H1 (cell line): Measurements from ENCODE around the gene DPYSL4. TPM values are rescaled to one million over a fixed set of nuclear protein-coding genes. Genes with fewer than 3 reads are reported as not detected.

Experiments
- CTCF ChIA-PET: fragments of 300-600 bp; sonication (Branson Sonifier 250); formaldehyde crosslinking; loops from one replicate; lab custom pipeline; 2021; ENCODE audit not compliant: partially characterized antibody; lab: Charles Lee
- POLR2A ChIA-PET: fragments of 300-600 bp; sonication (Branson Sonifier 250); formaldehyde crosslinking; loops from one replicate; lab custom pipeline; 2021; ENCODE audit warnings: inconsistent platforms; ENCODE audit not compliant: partially characterized antibody; lab: Charles Lee
- DNase-seq, 2 experiments: peaks; one replicate each; pipeline versions ENCODE4 v3.0.0 to v3.0.0-alpha.2; 2010 to 2022; ENCODE audit warnings: low spot score in 2 of 2, low read depth in 1 of 2, mixed read lengths in 1 of 2
- FAIRE-seq: peaks from 2 replicates; lab custom pipeline; 2011; peaks lifted over from hg19 to GRCh38; lab: Jason Lieb, UNC
- H2AFZ ChIP-seq: 2 replicates; pipeline ENCODE4 v1.8.1; 2012; ENCODE audit warnings: low read length, inconsistent platforms
- H2AK5ac ChIP-seq: 2 replicates; pipeline ENCODE4 v1.6.1; 2013; ENCODE audit warnings: low read depth, low read length
- H2BK120ac ChIP-seq: replicated peaks from 2 replicates; pipeline ENCODE3; 2013; ENCODE audit warnings: low read depth, low read length, inconsistent platforms
- H2BK12ac ChIP-seq: 2 replicates; pipeline ENCODE4 v1.6.1; 2013; ENCODE audit warnings: low read depth, low read length
- H2BK15ac ChIP-seq: 2 replicates; pipeline ENCODE4 v1.6.1; 2013; ENCODE audit warnings: low read length
- H2BK20ac ChIP-seq: 2 replicates; pipeline ENCODE4 v1.6.1; 2013; ENCODE audit warnings: low read length
- H2BK5ac ChIP-seq: 2 replicates; pipeline ENCODE4 v1.6.1; 2013; ENCODE audit warnings: low read depth, low read length
- H3K14ac ChIP-seq: 2 replicates; pipeline ENCODE4 v1.6.1; 2013; ENCODE audit warnings: inconsistent platforms; ENCODE audit not compliant: insufficient read length
- H3K18ac ChIP-seq: 2 replicates; pipeline ENCODE4 v1.6.1; 2013; ENCODE audit warnings: low read length; ENCODE audit errors: extremely low read depth
- H3K23ac ChIP-seq: 2 replicates; pipeline ENCODE4 v1.6.1; 2013; ENCODE audit warnings: inconsistent platforms; ENCODE audit not compliant: insufficient read length
- H3K23me2 ChIP-seq: 2 replicates; pipeline ENCODE4 v1.6.1; 2013; ENCODE audit warnings: low read depth, low read length
- H3K27ac ChIP-seq: 2 replicates; pipeline ENCODE4 v1.6.1; 2011; ENCODE audit warnings: low read depth, low read length, inconsistent platforms
- H3K27me3 ChIP-seq, 4 experiments: replicated peaks in 1 of 4; 1 replicate in 1 of 4; 2 replicates in 3 of 4; pipeline versions ENCODE4 v1.6.1 to v1.8.1; 2011 to 2013; ENCODE audit warnings: low read length in 3 of 4, mild to moderate bottlenecking in 3 of 4, inconsistent platforms in 2 of 4, mixed read lengths in 2 of 4, moderate library complexity in 1 of 4; ENCODE audit not compliant: control insufficient read depth in 3 of 4, insufficient read depth in 3 of 4; ENCODE audit errors: extremely low read depth in 1 of 4
- H3K36me3 ChIP-seq, 4 experiments: 2 replicates each; pipeline versions ENCODE4 v1.6.1 to v1.8.1; 2011 to 2013; ENCODE audit warnings: mild to moderate bottlenecking in 4 of 4, low read length in 3 of 4, moderate library complexity in 2 of 4, control low read depth in 1 of 4, inconsistent platforms in 1 of 4; ENCODE audit not compliant: insufficient read depth in 4 of 4, control insufficient read depth in 2 of 4
- H3K4ac ChIP-seq: replicated peaks from 2 replicates; pipeline ENCODE3; 2013; ENCODE audit warnings: low read length, low read depth, mixed read lengths, inconsistent platforms; ENCODE audit not compliant: insufficient read length
- H3K4me1 ChIP-seq, 4 experiments: replicated peaks in 1 of 4; 1 replicate in 1 of 4; 2 replicates in 3 of 4; pipeline versions ENCODE4 v1.6.1 to v1.8.1; 2011 to 2013; ENCODE audit warnings: low read length in 3 of 4, inconsistent platforms in 2 of 4, mixed read lengths in 1 of 4; ENCODE audit not compliant: insufficient read depth in 4 of 4, control insufficient read depth in 3 of 4
- H3K4me2 ChIP-seq, 2 experiments: 2 replicates each; pipeline versions ENCODE4 v1.6.1 to v1.8.1; 2011 to 2013; ENCODE audit warnings: low read depth in 2 of 2, low read length in 2 of 2, control low read depth in 1 of 2, inconsistent platforms in 1 of 2, mild to moderate bottlenecking in 1 of 2; ENCODE audit not compliant: insufficient read depth in 1 of 2
- H3K4me3 ChIP-seq, 4 experiments: fragments of 200-600, 300-600 bp in 1 of 4; sonication (generic), shearing (Covaris generic), sonication (Bioruptor Twin) in 1 of 4; 2 replicates each; pipeline versions ENCODE4 v1.5.1 to v1.8.1; 2011 to 2016; ENCODE audit warnings: low read length in 4 of 4, low read depth in 3 of 4, control low read depth in 2 of 4, inconsistent platforms in 2 of 4, mild to moderate bottlenecking in 2 of 4, mixed read lengths in 1 of 4, moderate library complexity in 1 of 4; ENCODE audit not compliant: insufficient read depth in 2 of 4; ENCODE audit errors: extremely low read depth in 1 of 4
- H3K56ac ChIP-seq: replicated peaks from 2 replicates; pipeline ENCODE3; 2013; ENCODE audit warnings: low read depth, mild to moderate bottlenecking, mixed read lengths, low read length, inconsistent platforms; ENCODE audit not compliant: insufficient read length
- H3K79me1 ChIP-seq: 2 replicates; pipeline ENCODE4 v1.6.1; 2013; ENCODE audit warnings: low read depth, low read length, control low read depth
- H3K79me2 ChIP-seq, 2 experiments: 2 replicates each; pipeline versions ENCODE4 v1.6.1 to v1.8.1; 2012 to 2013; ENCODE audit warnings: low read length in 2 of 2, mild to moderate bottlenecking in 2 of 2, inconsistent platforms in 1 of 2; ENCODE audit not compliant: insufficient read depth in 2 of 2, control insufficient read depth in 1 of 2
- H3K9ac ChIP-seq, 4 experiments: replicated peaks in 1 of 4; 1 replicate in 1 of 4; 2 replicates in 3 of 4; pipeline versions ENCODE4 v1.6.1 to v1.8.1; 2011 to 2013; ENCODE audit warnings: low read depth in 3 of 4, low read length in 3 of 4, control low read depth in 2 of 4, mild to moderate bottlenecking in 2 of 4, moderate library complexity in 2 of 4, inconsistent platforms in 1 of 4; ENCODE audit errors: extremely low read depth in 1 of 4
- H3K9me3 ChIP-seq, 2 experiments: 2 replicates each; pipeline versions ENCODE4 v1.6.1 to v1.8.1; 2012 to 2013; ENCODE audit warnings: mild to moderate bottlenecking in 2 of 2, moderate library complexity in 2 of 2, control low read depth in 1 of 2, inconsistent platforms in 1 of 2, low read depth in 1 of 2, low read length in 1 of 2, mixed read lengths in 1 of 2; ENCODE audit not compliant: insufficient read depth in 2 of 2
- H4K20me1 ChIP-seq, 2 experiments: replicated peaks in 1 of 2; 2 replicates each; pipeline versions ENCODE3 to v1.8.1; 2011 to 2013; ENCODE audit warnings: inconsistent platforms in 2 of 2, low read length in 2 of 2, mild to moderate bottlenecking in 1 of 2; ENCODE audit not compliant: insufficient read depth in 2 of 2, control insufficient read depth in 1 of 2
- H4K5ac ChIP-seq: 2 replicates; pipeline ENCODE4 v1.6.1; 2013; ENCODE audit warnings: low read length, low read depth, mixed read lengths, inconsistent platforms; ENCODE audit not compliant: insufficient read length
- H4K8ac ChIP-seq: 2 replicates; pipeline ENCODE4 v1.8.0; 2013; ENCODE audit warnings: mild to moderate bottlenecking, moderate library complexity, low read length, inconsistent platforms; ENCODE audit not compliant: insufficient read depth; ENCODE audit errors: extremely low read depth
- H4K91ac ChIP-seq: replicated peaks from 2 replicates; pipeline ENCODE3; 2013; ENCODE audit warnings: low read length, mixed read lengths, inconsistent platforms; ENCODE audit not compliant: insufficient read length
- EZH2 ChIP-seq: fragments of 200-600 bp; sonication (generic); IDR thresholded peaks from 2 replicates; pipeline ENCODE4 v1.7.1; 2012; ENCODE audit warnings: low read depth, mild to moderate bottlenecking, moderate library complexity, low read length, inconsistent platforms; ENCODE audit not compliant: severe bottlenecking
- HDAC2 ChIP-seq, 2 experiments: fragments of 300-600 bp in 1 of 2; sonication (generic) in 1 of 2; IDR thresholded peaks; 2 replicates each; pipeline ENCODE4 v1.6.1; 2011 to 2012; ENCODE audit warnings: low read depth in 2 of 2, low read length in 2 of 2, mild to moderate bottlenecking in 2 of 2, moderate library complexity in 2 of 2, borderline replicate concordance in 1 of 2, inconsistent platforms in 1 of 2
- POLR2A ChIP-seq, 2 experiments: IDR thresholded peaks; 1 replicate in 1 of 2; 2 replicates in 1 of 2; pipeline ENCODE4 v1.6.1; 2011; ENCODE audit warnings: low read depth in 2 of 2, low read length in 2 of 2, mild to moderate bottlenecking in 2 of 2; ENCODE audit errors: control extremely low read depth in 1 of 2
- SP1 ChIP-seq: IDR thresholded peaks from 2 replicates; pipeline ENCODE4 v1.6.1; 2011; ENCODE audit warnings: low read depth, low read length
- TAF7 ChIP-seq: optimal IDR thresholded peaks from 2 replicates; pipeline ENCODE3; 2011; ENCODE audit warnings: low read depth, mild to moderate bottlenecking, inconsistent platforms, low read length, moderate library complexity, borderline replicate concordance
- TBP ChIP-seq: IDR thresholded peaks from 2 replicates; pipeline ENCODE4 v1.6.1; 2011; ENCODE audit warnings: low read depth, low read length, improper control_type of control experiment
- TCF12 ChIP-seq: IDR thresholded peaks from 2 replicates; pipeline ENCODE4 v1.6.1; 2011; ENCODE audit warnings: low read depth, mild to moderate bottlenecking, low read length
- ZNF274 ChIP-seq: IDR thresholded peaks from 2 replicates; pipeline ENCODE4 v1.7.0; 2012; ENCODE audit warnings: low read length, borderline replicate concordance; ENCODE audit errors: extremely low read depth
- whole genome bisulfite sequencing, 2 experiments: shearing (Covaris generic) in 1 of 2; methylation state at CpG; one replicate each; pipeline versions ENCODE4 v1.1.6 to v1.1.7; 2013 to 2015; ENCODE audit warnings: low lambda C conversion rate in 2 of 2, mixed read lengths in 2 of 2, inconsistent platforms in 1 of 2, low coverage in 1 of 2, missing lambda C conversion rate in 1 of 2; ENCODE audit not compliant: insufficient replicate concordance in 2 of 2, insufficient coverage in 1 of 2, insufficient read length in 1 of 2; ENCODE audit errors: extremely low coverage in 1 of 2, missing lambda C conversion rate in 1 of 2; 5-methylcytosine and 5-hydroxymethylcytosine counted together
- polyA plus RNA-seq, 7 experiments: library from polyadenylated mRNA; depleted of rRNA in 3 of 7; stranded (reverse) in 5 of 7; unstranded in 2 of 7; fragments of >200 nt in 5 of 7; fragments of 200-250 nt in 2 of 7; gene quantifications; 1 replicate in 5 of 7; 2 replicates in 1 of 7; 4 replicates in 1 of 7; pipeline versions ENCODE4 v1.2.1 to v1.2.3, GENCODE V29; 2011 to 2013; ENCODE audit warnings: missing spikeins in 2 of 7, mixed read lengths in 2 of 7
- total RNA-seq: library from RNA; stranded (reverse); fragmentation: NEBNext Ultra II Directional; extraction: Animal tissue kit (Norgen Biotek cat#: 25700); gene quantifications from 2 replicates; pipeline ENCODE4 v1.2.1, GENCODE V29; 2021

DPYSL4 gene
- total and polyA plus RNA-seq, 2 of the 8 experiments (the other 6 are each of a cell fraction or from before 2014, with no cell fraction given): 12.9 to 15.2 TPM

- Histone ChIP-seq H3K79me1 (no peaks in the 10 kb centered on the region), H4K91ac (no peak overlapping the region), H3K27ac (no peak overlapping the region), H3K23ac (no peak overlapping the region), H3K18ac (no peak overlapping the region), H3K4me1 (peaks cover 0 to 3% (median 2%) of the 10 kb centered on the region in 4 experiments; a peak in 4 of 7 replicates), H4K20me1 (no peaks in the 10 kb centered on the region), H2BK15ac (no peak overlapping the region), H3K4ac (no peak overlapping the region), H3K9ac (no peak overlapping the region), H3K9me3 (no peaks in the 10 kb centered on the region), H3K4me3 (no peak overlapping the region), H3K27me3 (no peaks in the 10 kb centered on the region; a peak in 1 of 7 replicates), H3K56ac (no peak overlapping the region), H2AK5ac (no peak overlapping the region), H2BK5ac (no peak overlapping the region), H3K23me2 (no peaks in the 10 kb centered on the region), H2AFZ (no peak overlapping the region), H3K14ac (no peak overlapping the region), H3K4me2 (no peak overlapping the region), H2BK20ac (no peak overlapping the region), H3K36me3 (no peaks in the 10 kb centered on the region), H3K79me2 (no peaks in the 10 kb centered on the region), H4K8ac (no peak overlapping the region), H2BK12ac (no peak overlapping the region), H2BK120ac (no peak overlapping the region), H4K5ac (no peak overlapping the region)
- FAIRE-seq (no peak), DNase-seq (no peak)
- no peak for TF ChIP-seq HDAC2 (IDR thresholded peaks at IDR 0.05; ENCODE audit: borderline replicate concordance in 1 of 2, low read depth in 2 of 2, low read length in 2 of 2)
- TF ChIP-seq ZNF274: no peak
- no peak for TF ChIP-seq TAF7
- TF ChIP-seq SP1: no peak
- TF ChIP-seq TBP: no peak
- no peak for TF ChIP-seq TCF12
- no peak for TF ChIP-seq POLR2A (IDR thresholded peaks at IDR 0.05; ENCODE audit: control extremely low read depth in 1 of 2, low read depth in 2 of 2, low read length in 2 of 2)
- no peak for TF ChIP-seq EZH2
- POLR2A ChIA-PET: no interaction called here
- 83% methylated on average over 9 of the region's 9 CpGs; no CpG with 5 or more reads in 1 of the 2 experiments for WGBS, 2 experiments
- CTCF ChIA-PET: interaction anchor here (1.0 to 2.9 kb wide), 9 partner anchors 8 to 227 kb away, joined by 3 to 15 read pairs (median 5); no protein-coding TSS in a partner anchor
Measured at GRCh38 chr10:132232981-132233380, 46.2 kb downstream of the DPYSL4 start.
